Stimulated activated naive CD8-positive, alpha-beta T cell treated with anti-CD3 and anti-CD28 coated beads, Interleukin-15, Interleukin-2, amounts not matched to agents 100 U/mL and 50 U/mL, for 24 hours (primary cell): Measurements from ENCODE around the gene PPP1R14B.
"Not testable (repeated sequence)": the region's sequence is repeated elsewhere in the genome, so short reads cannot be mapped to it uniquely, and the experiment has no call there.

Source experiments
- ATAC-seq: fragments of 150-1000 bp; cut with Tn5 transposase; one replicate; pipeline ENCODE4 v1.10.0; 2021
- DNase-seq: peaks from one replicate; pipeline ENCODE4 v3.0.0; 2021

Gene PPP1R14B

DNA sequence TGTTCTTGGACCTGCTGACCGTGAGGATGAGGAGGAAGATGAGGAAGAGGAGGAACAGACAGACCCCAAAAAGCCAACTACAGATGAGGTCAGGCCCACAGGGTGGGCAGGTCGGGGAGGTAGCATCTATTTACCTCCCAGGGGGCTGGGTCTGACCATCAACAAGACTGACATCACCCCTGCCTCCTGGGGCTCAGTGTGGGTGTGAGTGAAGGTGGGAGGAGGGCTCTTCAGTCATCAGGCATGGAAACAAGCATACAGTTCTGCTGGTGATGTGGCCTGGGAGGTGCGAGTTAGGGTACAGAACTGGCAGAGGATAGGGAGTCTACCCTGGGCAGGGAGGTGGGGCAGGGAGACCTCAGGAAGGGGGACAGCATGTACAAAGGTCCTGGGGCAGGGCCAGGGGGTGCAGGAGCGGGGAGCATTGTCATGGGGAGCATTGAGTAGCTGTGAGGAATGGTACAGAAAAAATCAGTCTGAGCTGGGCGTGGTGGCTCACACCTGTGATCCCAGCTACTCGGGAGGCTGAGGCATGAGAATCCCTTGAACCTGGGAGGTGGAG lies 13.5 kb upstream of the PPP1R14B start:
- DNase-seq (no peak), ATAC-seq (no peak)

DNA sequence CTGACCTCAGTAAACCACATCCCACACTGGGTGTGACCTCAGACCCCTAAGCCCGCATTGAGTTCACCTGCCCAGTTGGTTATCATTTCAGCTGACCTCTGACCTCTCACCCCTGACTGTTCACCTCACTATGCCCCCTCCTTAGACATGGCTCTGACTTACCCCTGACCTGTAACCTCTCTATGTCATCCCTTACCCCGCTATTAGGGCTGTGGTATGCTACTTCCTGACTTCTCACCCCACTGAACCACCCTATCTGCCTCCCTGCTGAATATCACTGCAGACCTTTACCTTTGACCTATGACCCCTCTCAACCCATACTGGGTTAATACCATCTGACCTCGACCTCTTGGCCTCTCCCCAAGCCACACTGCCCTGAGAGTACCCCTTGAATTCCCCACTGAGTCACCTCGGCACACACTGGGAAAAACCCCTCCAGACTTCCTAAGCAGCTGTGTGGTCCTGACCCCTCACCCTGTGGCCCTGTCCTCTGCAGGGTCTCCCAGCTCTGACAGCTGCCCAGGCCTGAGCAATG lies 12.9 kb upstream of the PPP1R14B start:
- peak; percentile 21 for ATAC-seq
- no peak for DNase-seq

DNA sequence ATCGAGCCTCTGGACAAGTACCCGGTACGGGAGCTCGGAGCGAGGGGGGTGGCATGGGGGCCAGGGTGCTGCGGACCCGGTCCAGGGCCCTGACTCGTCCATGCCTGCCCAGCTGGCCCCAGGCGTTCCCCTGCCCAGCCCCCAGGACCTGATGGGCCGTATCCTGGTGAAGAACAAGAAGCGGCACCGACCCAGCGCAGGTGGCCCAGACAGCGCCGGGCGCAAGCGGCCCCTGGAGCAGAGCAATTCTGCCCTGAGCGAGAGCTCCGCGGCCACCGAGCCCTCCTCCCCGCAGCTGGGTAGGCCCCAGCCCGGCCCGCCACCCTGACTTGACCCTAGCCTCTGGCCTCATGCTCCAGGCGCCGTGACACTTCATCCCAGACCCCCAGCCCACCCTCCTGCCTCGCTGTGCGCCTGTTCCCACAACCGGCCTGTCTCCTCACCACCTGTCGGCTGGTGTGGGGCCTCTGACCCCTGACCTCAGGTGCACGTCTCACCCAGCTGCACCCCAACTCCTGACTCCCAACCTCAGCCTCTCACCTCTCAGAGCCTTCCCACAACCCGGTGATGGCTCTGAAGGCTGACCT lies 12.3 kb upstream of the PPP1R14B start:
- DNase-seq (no peak), ATAC-seq (no peak)

DNA sequence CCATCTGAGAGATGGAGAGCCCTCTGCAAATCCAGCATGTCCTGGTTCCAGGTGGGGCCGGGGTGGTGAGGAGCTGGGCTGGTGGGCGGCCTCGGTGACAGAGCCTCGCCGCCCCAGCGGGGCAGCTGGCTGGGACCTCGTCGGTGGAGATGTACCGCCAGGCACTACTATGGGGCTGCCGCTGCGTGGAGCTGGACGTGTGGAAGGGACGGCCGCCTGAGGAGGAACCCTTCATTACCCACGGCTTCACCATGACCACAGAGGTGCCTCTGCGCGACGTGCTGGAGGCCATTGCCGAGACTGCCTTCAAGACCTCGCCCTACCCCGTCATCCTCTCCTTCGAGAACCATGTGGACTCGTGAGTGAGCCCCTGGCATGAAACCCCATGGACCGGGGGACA lies 11.6 kb upstream of the PPP1R14B start:
- ATAC-seq (no peak), DNase-seq (no peak)

DNA sequence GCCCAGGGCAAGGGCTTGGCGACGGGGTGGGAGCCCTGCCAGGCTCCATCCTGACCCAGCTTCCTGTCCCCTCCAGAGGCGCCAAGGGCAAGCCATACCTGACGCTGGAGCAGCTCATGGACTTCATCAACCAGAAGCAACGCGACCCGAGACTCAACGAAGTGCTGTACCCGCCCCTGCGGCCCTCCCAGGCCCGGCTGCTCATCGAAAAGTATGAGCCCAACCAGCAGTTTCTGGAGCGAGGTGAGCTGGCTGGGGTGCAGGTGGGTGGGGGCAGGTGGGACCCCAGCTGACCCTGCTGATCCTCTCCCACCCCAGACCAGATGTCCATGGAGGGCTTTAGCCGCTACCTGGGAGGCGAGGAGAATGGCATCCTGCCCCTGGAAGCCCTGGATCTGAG lies 9.6 kb upstream of the PPP1R14B start:
- DNase-seq (no peak), ATAC-seq (no peak)

DNA sequence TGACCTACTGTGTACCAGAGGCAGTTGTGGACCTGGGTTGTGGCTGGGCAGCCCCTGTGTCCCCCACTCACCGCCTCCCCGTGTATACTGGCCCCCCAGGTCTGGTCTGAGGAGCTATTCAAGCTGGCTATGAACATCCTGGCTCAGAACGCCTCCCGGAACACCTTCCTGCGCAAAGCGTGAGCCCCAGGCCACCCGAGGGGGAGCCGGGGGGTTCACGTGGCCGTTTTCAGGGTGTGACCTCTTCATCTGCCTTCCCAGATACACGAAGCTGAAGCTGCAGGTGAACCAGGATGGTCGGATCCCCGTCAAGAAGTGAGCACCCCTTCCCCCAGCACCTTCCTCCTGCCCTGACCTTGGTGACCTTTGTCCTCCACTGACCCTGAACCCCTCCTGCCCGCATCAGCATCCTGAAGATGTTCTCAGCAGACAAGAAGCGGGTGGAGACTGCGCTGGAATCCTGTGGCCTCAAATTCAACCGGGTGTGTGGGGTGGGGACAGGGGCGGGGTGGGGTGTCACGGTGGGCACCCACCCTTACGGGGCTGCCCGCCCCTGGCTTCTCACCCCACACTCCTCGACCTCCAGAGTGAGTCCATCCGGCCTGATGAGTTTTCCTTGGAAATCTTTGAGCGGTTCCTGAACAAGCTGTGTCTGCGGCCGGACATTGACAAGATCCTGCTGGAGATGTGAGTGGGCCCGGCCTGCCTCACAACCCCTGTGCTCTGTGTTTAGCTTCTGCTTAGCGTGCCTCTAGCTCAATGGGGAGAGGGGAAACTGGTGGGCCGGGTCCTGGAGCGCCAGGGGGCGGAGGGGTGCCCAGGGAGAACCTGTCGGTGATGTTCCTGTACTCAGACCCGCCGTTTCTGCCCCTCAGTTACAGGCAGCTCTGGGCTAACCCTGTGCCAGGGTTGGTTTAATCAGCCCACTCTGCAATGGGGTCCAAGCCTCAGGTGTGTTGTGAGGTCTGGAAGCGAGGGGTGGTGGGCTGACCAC lies 8.7 kb upstream of the PPP1R14B start:
- ATAC-seq (no peak), DNase-seq (no peak)

DNA sequence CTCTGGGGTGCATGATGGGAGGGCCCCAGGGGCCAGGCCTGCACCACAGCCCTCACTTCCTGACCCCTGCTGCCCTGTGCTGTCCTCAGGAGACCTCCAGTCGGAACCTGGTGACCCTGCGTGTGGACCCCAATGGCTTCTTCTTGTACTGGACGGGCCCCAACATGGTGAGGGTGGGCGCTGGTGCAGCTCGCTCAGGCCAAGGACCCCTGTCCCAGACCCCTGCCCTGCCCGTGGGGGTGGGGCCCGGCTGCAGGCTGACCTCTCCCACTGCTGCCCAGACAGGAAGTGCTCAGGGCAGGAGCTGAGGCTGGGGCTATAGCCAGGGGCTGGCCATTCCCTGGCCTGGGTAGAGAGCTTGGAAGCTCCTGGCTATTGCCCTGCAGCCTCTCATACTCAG lies 7.6 kb upstream of the PPP1R14B start:
- DNase-seq (no peak), ATAC-seq (no peak)

DNA sequence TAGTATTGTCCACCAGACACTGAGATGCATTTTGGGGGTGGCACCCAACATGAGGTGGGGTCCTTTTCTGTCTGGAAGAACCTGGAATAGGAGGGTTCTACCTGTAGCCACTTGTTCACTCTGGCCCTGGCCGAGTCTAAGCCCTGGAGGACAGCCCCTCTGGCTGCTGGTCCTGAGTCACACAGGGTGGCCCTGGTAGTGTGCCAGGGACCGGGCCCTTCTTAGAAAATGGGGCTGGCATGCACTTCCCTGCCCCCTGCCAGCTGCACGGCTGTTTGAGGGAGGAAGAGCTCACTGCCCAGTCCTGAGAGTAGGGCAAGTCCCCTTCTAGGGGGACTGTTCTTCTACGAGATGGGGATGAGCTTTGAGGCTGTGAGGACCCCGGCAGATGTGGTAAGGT lies 6.7 kb upstream of the PPP1R14B start:
- DNase-seq (no peak), ATAC-seq (no peak)

DNA sequence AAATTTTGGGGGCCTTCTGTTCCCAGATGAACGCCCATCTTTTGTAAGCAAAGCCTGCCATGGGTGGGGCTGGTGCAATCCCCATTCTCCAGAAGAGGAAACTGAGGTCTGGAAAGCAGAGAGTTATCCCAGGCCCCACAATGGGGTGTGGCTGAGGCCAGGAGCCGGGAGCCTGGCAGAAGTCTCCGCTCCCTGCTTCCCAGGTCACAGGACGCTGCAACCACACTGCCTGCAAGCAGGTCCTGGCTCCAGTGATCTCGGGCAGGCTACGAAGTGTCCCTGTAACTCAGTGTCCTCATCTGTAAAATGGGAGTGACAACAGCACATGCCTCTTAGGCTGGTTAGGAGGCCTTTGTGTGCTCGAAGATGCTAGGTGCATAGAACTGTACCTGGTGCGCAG lies 6.3 kb upstream of the PPP1R14B start:
- ATAC-seq: no peak
- no peak for DNase-seq

DNA sequence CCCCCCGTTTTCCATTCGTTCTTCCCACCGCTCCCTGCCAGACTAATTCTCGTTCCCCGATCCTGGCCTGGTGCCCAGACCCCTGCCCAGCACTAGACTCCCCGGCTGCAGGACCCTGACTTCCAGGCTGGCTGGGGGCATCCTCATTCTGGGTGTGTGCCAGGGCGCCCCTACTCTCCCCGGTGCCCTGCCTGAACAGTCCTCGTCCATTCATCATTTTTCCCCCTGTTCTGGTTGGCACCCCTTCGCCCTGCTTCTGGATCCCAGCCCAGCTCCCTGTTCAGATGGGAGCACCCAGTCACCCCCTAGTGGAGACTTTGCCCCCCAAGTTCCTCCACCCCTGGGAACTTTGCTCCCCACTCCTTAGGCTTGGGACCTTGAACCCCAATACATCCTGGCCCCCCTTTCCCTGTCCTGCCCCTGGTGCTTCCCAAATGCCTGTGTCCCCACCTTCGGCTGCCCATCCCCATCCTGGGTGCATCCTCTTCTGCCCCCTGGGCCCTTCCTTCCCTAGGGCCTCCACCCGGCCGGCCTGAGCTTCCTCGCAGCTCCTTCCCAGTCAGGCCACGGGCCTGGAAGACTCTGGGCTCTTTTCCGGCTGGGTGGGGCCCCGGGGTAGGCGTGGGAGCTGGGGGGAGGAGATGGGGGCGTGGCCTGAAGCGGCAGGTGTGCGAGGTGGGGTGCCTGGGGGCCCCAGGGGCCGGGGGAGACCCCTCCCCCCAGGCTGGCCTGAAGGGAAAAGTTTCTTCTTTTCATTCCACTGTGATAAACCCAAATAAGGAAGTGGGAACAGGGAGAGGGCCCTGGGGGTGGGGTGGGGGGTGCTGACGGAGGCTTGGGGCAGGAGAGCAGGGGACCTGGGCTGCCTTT lies 5.5 kb upstream of the PPP1R14B start:
- ATAC-seq (no peak), DNase-seq (peak; percentile 52)

DNA sequence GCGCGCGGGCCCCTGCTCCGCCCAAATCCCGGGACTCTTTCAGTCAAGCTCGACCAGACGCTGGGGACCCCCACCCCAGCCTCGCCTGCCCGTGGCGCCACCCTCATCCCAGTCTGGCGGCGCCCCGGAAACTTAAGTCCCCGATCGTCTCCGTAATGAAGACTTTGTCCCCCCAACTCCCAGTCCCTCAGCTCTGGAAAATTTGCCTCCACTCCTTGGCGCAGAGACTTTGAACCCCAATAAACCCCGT lies 4.9 kb upstream of the PPP1R14B start:
- DNase-seq (no peak), ATAC-seq (no peak)

DNA sequence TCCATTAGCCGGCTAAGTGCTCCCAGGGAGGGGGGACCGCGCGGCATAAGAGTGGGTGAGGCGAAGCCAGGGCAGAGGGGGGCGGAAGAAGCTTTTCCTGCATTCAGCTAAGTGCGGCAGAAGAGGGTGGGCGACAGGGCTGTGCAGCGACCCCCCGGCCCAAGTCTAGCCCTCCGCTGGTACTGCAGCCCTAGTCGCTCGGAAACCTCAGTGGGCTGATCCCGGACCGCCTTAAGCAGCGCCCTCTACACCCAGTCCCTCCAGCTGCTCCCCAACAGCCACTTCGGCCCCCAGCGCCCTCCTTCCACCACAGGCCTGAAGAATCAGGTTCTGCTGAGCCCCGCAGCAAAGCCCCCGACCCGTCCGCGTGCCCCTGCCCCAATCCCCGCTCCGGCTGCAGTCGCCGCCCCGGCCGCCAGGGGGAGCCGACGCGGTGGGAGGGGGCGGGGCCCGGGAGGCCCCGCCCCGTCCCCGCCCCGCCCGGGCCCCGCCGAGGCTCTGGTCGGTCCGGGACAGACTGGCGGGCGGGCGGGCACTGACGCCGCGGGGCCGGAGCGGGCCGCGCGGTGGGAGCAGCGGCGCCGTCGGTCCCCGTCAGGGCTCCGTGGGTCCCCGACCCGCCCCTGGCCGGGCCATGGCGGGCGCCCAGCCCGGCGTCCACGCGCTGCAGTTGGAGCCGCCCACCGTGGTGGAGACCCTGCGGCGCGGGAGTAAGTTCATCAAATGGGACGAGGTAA lies 4.4 kb upstream of the PPP1R14B start, which contains the start of gene PLCB3:
Gene PLCB3 (plus strand): TSS at position 515 of the 737 bp plus-strand sequence. CDS start 120 bp downstream, at position 635.
- ATAC-seq (peak; percentile 67), DNase-seq (peak; percentile 75)

DNA sequence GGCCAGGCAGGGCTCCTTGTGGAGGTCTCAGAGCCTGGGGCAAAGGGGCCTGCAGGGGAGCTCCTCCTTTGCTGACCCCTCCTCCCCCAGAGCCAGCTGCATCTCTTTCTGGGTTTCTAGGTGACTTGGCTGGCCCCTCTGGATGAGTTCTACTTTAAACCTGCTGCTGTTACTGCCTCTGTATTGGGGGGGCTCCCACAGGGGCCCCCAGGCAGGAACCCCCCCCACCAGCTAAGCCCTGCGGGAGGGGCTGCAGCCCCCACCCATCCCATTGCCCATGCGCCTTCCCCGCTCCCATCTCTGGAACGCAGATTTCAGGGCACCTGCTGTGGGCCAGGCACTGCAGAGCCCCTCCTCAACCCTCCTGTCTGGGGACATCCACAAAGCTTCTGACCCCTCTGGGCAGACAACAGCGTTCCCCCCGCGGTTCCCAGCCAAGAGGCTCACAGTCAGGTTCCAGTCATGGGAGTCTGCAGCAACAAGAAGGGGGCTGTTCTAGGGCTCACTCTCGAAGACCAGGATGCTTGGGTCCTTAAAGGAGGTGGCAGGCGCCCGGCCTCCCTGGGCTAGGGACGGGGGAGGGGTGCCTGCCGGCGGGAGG lies 3.8 kb upstream of the PPP1R14B start:
- DNase-seq: no peak
- no peak for ATAC-seq

DNA sequence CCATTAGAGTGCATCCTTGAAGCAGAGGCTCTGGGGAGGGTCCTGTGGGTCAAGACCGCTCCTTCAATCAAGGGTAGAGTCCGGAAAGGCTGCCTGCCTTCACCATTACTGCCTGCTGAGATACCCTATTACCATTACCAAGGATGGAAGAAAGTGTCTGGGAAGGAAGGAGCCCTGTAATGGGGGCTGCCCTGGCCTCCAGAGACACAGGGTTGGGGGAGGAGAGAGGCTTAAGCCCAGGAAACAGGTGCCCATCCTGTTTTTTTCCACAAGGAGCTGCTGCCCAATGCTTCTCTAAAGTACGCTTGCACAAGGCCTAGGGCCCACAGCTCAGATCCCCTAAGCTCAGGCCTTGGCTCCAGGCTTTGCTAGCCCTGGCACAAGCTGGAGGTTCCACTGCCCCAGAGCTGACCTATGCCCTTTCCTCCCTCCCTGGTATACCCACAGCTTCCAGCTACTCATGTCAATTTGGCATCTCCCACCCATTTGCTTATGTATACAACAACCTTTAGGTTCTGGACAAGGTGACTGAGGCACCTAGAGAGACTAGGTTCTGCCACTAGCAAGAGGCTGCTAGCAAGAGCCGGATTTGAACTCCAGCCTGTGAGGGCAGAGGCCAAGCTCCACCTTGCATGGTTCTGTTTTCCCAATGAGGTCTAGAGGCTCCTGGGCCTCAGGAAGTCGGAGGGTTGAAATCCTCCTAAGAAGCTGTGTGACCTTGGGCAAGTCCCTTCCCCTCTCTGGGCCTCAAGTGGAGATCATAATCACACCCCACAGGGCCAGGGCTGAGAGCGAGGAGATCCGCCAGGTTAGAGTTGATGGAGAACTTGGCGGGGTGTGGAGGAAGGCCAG lies 3.0 kb upstream of the PPP1R14B start:
- no peak for ATAC-seq
- no peak for DNase-seq

DNA sequence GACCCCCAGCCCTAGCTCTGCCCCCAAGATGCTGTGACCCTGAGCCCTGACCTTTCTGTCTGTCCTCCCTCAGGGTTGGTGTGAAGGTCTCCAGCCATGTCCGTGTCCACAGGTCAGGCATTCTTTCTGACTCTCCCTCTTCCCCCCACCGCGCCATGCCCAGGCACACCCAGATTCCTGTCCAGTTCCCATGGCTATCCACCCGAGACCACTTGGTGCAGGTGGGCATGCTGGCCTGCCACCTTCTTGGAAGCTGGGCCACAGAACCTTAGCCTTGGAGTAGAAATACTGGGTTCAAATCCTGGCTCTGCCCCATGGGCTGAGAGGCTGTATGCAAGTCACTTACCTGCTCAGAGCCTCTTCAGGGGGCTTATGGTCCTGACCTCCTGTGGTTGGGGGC lies 2.3 kb upstream of the PPP1R14B start:
- no peak for DNase-seq
- ATAC-seq: no peak

DNA sequence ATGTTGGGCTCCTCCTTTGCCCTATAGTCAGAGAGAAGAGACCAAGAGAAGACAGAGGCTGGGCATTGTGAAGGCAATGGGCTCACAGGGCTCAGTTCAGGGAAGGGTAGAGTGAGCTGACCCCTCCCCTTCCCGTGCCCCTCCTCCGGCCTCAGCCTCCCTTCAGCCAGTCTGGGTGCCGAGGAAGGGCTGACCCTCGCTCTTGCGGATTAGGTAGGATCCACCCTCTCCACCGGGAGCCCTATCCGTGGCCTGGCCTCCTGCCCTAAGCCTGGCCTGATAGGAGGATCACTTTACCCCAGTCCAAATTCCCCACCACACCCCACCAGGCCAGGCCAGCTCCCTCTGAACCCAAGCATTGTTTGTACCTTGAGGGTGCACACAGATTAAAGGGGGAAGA lies 1.8 kb upstream of the PPP1R14B start:
- DNase-seq (no peak), ATAC-seq (no peak)

DNA sequence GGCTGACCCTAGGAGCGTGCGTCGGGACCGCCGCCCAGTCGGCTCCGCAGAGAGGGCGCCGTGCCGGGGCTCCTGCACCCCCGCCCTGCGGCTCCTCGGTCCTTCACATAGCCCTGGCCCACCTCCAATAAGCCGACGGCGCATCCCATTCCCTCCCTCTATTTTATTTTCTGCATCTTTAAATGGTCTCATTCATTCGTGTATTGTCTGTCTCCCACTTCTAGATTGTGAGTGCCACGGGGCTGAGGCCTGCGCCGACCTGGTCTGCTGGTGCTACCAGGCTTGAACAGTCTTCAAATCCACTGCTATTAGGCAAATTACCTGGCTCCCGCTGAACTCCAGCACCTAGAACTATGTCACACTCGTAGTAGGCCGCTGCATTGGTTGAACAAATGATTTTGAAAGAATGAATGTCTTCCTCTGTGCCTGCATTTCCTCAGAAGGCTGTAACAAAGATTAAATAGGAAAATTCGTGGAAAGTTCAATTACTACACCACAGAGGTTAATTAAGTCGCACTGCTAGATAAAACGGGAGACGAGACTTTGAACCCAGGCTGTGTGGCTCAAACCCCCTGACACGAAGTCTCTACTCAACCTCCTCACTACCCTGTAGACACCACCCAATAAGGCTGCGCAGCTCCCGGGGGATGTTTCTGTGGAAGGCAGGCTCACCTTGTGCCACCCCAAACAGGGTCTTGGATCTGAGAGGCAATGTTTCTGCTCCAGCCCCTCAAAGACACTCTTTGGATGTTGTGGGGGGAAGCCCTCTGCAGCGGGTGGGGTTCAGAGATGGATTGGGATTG lies 1.2 kb upstream of the PPP1R14B start:
- DNase-seq: no peak
- no peak for ATAC-seq

DNA sequence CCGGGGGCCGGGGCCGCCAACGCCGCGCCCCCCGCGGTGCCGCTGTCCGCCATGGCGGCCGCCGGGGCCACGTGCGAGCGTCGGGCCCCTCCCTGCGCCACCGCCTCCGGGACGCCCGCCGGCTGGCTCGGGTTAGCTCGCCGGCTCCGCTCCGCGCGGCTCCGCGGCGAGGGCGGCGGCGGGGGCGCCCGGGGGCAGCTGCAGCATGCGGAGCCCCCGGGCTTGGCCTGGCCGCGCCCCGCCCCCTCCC lies 197 bp downstream of the PPP1R14B start:
- DNase-seq, ATAC-seq: not testable (repeated sequence)

DNA sequence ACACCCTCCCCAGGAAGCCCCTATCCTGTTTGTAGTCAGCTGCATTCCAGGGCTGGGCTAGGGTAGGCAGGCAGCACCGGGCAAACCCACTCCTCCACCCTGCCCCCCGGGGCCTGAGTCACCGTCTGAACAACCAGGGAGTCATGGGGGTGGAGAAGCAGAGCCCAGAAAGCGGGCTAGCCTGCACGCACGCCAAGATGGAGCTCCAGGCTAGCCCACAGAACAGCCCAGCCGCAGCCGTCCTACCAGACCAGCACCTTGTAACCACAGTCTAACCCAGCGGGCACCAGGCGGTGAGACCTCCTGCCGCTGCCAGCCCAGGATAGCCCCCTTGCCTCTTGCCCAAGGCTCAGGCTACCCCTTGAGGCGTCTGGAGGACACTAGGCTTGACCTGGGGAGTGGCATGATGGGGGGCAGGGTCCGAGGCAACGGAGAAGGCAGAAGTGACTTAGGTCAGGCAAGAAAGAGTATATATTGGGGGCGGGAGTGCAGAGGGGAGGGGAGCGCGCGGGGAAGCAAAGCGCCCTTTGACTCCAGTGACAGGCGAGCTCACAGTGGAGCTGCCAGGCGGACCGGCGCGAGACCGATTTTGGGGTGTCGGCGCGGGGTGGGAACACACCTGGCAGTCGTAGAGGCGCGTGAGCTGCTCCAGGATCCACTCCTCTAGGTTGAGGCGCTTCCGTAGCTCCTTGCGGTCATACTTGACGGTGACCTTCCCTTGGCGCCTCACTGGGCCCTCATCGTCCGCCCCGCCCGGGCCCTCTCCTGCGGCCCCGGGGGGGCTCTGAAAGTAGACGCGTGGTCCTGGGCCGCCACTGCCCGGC lies 734 bp downstream of the PPP1R14B start:
- ATAC-seq: peak; percentile 12
- DNase-seq: peak; percentile 84
